Measurements from ENCODE around the gene GRIFIN.

The GRIFIN gene

GRCh38 chr7:2512713-2513112, 36.5 kb upstream of the GRIFIN start:
- no peak for DNase-seq (ENCODE audit: low read depth)

- no peak for DNase-seq (ENCODE audit: low read depth)
Observed at GRCh38 chr7:2512179-2512661, 36.0 kb upstream of the GRIFIN start.

- DNase-seq (ENCODE audit: low read depth), result no peak
Observed at GRCh38 chr7:2511769-2512168, 35.6 kb upstream of the GRIFIN start.

- DNase-seq (ENCODE audit: low read depth), result no peak
Observed at GRCh38 chr7:2510909-2511768, 34.9 kb upstream of the GRIFIN start.

- DNase-seq (ENCODE audit: low read depth), result no peak
Observed at GRCh38 chr7:2510130-2510776, 34.1 kb upstream of the GRIFIN start.

- no peak for DNase-seq (ENCODE audit: low read depth)
Observed at GRCh38 chr7:2509298-2509906, 33.2 kb upstream of the GRIFIN start.

GRCh38 chr7:2508327-2509215, 32.4 kb upstream of the GRIFIN start:
- no peak for DNase-seq (ENCODE audit: low read depth)

- DNase-seq (ENCODE audit: low read depth), result no peak
Observed at GRCh38 chr7:2507917-2508306, 31.7 kb upstream of the GRIFIN start.

- no peak for DNase-seq (ENCODE audit: low read depth)
Observed at GRCh38 chr7:2507208-2507916, 31.2 kb upstream of the GRIFIN start.

- DNase-seq (ENCODE audit: low read depth), result no peak
Observed at GRCh38 chr7:2505401-2505800, 29.2 kb upstream of the GRIFIN start.

- no peak for DNase-seq (ENCODE audit: low read depth)
Observed at GRCh38 chr7:2504889-2505375, 28.7 kb upstream of the GRIFIN start.

- DNase-seq (ENCODE audit: low read depth), result no peak
Observed at GRCh38 chr7:2504128-2504888, 28.1 kb upstream of the GRIFIN start.

GRCh38 chr7:2503056-2503941, 27.1 kb upstream of the GRIFIN start:
- DNase-seq (ENCODE audit: low read depth), result no peak

GRCh38 chr7:2502647-2502966, 26.4 kb upstream of the GRIFIN start:
- DNase-seq (ENCODE audit: low read depth), result no peak

GRCh38 chr7:2501947-2502646, 25.9 kb upstream of the GRIFIN start:
- DNase-seq (ENCODE audit: low read depth), result no peak

- DNase-seq (ENCODE audit: low read depth), result no peak
Observed at GRCh38 chr7:2500701-2501100, 24.5 kb upstream of the GRIFIN start.

- no peak for DNase-seq (ENCODE audit: low read depth)
Observed at GRCh38 chr7:2499719-2500430, 23.7 kb upstream of the GRIFIN start.

- DNase-seq (ENCODE audit: low read depth), result no peak
Observed at GRCh38 chr7:2499181-2499580, 23.0 kb upstream of the GRIFIN start.

All from stimulated activated CD8-positive, alpha-beta memory T cell treated with anti-CD3 and anti-CD28 coated beads, Interleukin-4, amount 100 ng/mL, for 24 hours (primary cell).